Breast epithelium (tissue), 4 donors: Measurements from ENCODE around the gene EVL. TPM values are rescaled to one million over a fixed set of nuclear protein-coding genes. Genes with fewer than 3 reads are reported as not detected.

Source experiments
- DNase-seq, 2 donors: peaks; one replicate each; pipeline ENCODE4 v3.0.0-alpha.2; 2019; ENCODE audit warnings: low spot score in 2 of 2
- H3K27ac ChIP-seq, 2 donors: fragments of 200-600 bp; sonication (generic) in 1 of 2; one replicate each; pipeline ENCODE4 v1.5.1; 2016 to 2019; ENCODE audit warnings: mild to moderate bottlenecking in 1 of 2
- H3K27me3 ChIP-seq, 2 donors: fragments of 200-600 bp; sonication (generic) in 1 of 2; one replicate each; pipeline versions ENCODE4 v1.5.1 to v1.6.0; 2017 to 2019; ENCODE audit warnings: control low read depth in 1 of 2, mild to moderate bottlenecking in 1 of 2
- H3K36me3 ChIP-seq: fragments of 200-600 bp; one replicate; pipeline ENCODE4 v1.5.1; 2019
- H3K4me1 ChIP-seq, 2 donors: fragments of 200-600 bp; sonication (generic); one replicate each; pipeline ENCODE4 v1.5.1; 2016 to 2019; ENCODE audit warnings: control low read depth in 1 of 2
- H3K4me3 ChIP-seq, 3 donors: fragments of 200-600 bp; sonication (generic); 1 replicate in 2 of 3; 2 replicates in 1 of 3; pipeline ENCODE4 v1.5.1; 2016 to 2019; ENCODE audit warnings: mild to moderate bottlenecking in 3 of 3, moderate library complexity in 2 of 3
- H3K9me3 ChIP-seq, 2 donors: fragments of 200-600 bp; sonication (generic) in 1 of 2; one replicate each; pipeline ENCODE4 v1.5.1; 2016 to 2019; ENCODE audit warnings: control low read depth in 1 of 2
- CTCF ChIP-seq, 3 donors: fragments of 450-650 bp; IDR thresholded peaks; one replicate each; pipeline ENCODE4 v1.5.1; 2016 to 2017; ENCODE audit warnings: antibody characterized with exemption in 3 of 3, mild to moderate bottlenecking in 3 of 3, moderate library complexity in 3 of 3
- POLR2A ChIP-seq: fragments of 450-650 bp; IDR thresholded peaks from one replicate; pipeline ENCODE4 v1.6.1; 2016; ENCODE audit warnings: antibody characterized with exemption, mild to moderate bottlenecking, moderate library complexity
- POLR2AphosphoS5 ChIP-seq, 3 donors: sonication (generic); formaldehyde crosslinking; IDR thresholded peaks; one replicate each; pipeline ENCODE4 v1.6.1; 2017; ENCODE audit warnings: antibody characterized with exemption in 3 of 3
- intact Hi-C: fragments of 100-400 bp; cut with DNase I; formaldehyde crosslinking; loops from one replicate; pipeline ENCODE4 v1.15.1; 2023; ENCODE audit warnings: low total_unique reads
- total RNA-seq, 3 donors: library from RNA; depleted of rRNA; stranded (reverse); fragments of >200 nt; gene quantifications; one replicate each; pipeline ENCODE4 v1.1.0, GENCODE V29; 2016

The EVL gene
- total RNA-seq, 3 donors from 2014 or later: 50.7 to 116 (median 107) TPM

- Histone ChIP-seq H3K4me1 (peaks cover 13 to 22% of the 10 kb centered on the region in 2 donors), H3K9me3 (no peaks in the 10 kb centered on the region), H3K4me3 (no peak overlapping the region), H3K27ac (peak overlapping the region; percentile 25 to 43), H3K36me3 (no peaks in the 10 kb centered on the region), H3K27me3 (no peaks in the 10 kb centered on the region)
- no peak for DNase-seq
- intact Hi-C loops: no loop called here
- TF ChIP-seq POLR2A (no peak), POLR2AphosphoS5 (IDR thresholded peaks at IDR 0.05) (no peak), CTCF (IDR thresholded peaks at IDR 0.05) (no peak)
These were observed 80.7 kb downstream of the EVL start for GRCh38 chr14:100145682-100146464.

GRCh38 chr14:100146531-100147091, 81.4 kb downstream of the EVL start:
- Histone ChIP-seq H3K27me3 (no peaks in the 10 kb centered on the region), H3K4me1 (peaks cover 13 to 29% of the 10 kb centered on the region in 2 donors), H3K27ac (no peak overlapping the region), H3K4me3 (no peak overlapping the region), H3K9me3 (no peaks in the 10 kb centered on the region), H3K36me3 (no peaks in the 10 kb centered on the region)
- TF ChIP-seq POLR2A (no peak), POLR2AphosphoS5 (IDR thresholded peaks at IDR 0.05) (no peak), CTCF (IDR thresholded peaks at IDR 0.05) (no peak)
- no peak for DNase-seq
- intact Hi-C loops: no loop called here

- H3K4me3 ChIP-seq: no peak overlapping the region
- TF ChIP-seq POLR2AphosphoS5 (IDR thresholded peaks at IDR 0.05) (no peak), CTCF (IDR thresholded peaks at IDR 0.05) (no peak), POLR2A (no peak)
- no peaks in the 10 kb centered on the region for H3K27me3 ChIP-seq
- intact Hi-C loops: no loop called here
- no peaks in the 10 kb centered on the region for H3K9me3 ChIP-seq
- no peak overlapping the region for H3K27ac ChIP-seq
- no peaks in the 10 kb centered on the region for H3K36me3 ChIP-seq
- H3K4me1 ChIP-seq: peaks cover 13 to 30% of the 10 kb centered on the region in 2 donors
- no peak for DNase-seq
These were observed 82.0 kb downstream of the EVL start for GRCh38 chr14:100147181-100147631.

- Histone ChIP-seq H3K4me1 (peaks cover 13 to 30% of the 10 kb centered on the region in 2 donors), H3K9me3 (no peaks in the 10 kb centered on the region), H3K27ac (no peak overlapping the region), H3K4me3 (no peak overlapping the region), H3K27me3 (no peaks in the 10 kb centered on the region), H3K36me3 (no peaks in the 10 kb centered on the region)
- DNase-seq: no peak
- TF ChIP-seq POLR2AphosphoS5 (IDR thresholded peaks at IDR 0.05) (no peak), POLR2A (no peak), CTCF (IDR thresholded peaks at IDR 0.05) (no peak)
- intact Hi-C loops: no loop called here
These were observed 82.7 kb downstream of the EVL start for GRCh38 chr14:100147691-100148464.
